ENCODE measurements around the gene FIP1L1.

GRCh38 chr4:53461244-53461643, 83.8 kb downstream of the FIP1L1 start:
- TF ChIP-seq CTCF (IDR thresholded peaks at IDR 0.05; ENCODE audit: insufficient read depth, low read length) (no peak), GABPA (IDR thresholded peaks at IDR 0.05; ENCODE audit: low read depth) (no peak), REST (IDR thresholded peaks at IDR 0.05; ENCODE audit: insufficient replicate concordance, low read depth) (no peak), POLR2AphosphoS5 (IDR thresholded peaks at IDR 0.05; ENCODE audit: low read depth) (no peak), SPI1 (IDR thresholded peaks at IDR 0.05; ENCODE audit: borderline replicate concordance, low read depth) (no peak)

Data from HL-60 (cell line).